BLaER1 treated with 17β-estradiol and CSF1 and Interleukin-3, amounts not matched to agents 10 nM and 100 nM (cell line): ENCODE measurements around the gene FBXO48.
A peak's percentile ranks its signal among the peaks of the same experiment; 100 is the strongest.

ENCODE experiments used
- H3K27ac ChIP-seq, 11 experiments: shearing (Covaris generic); formaldehyde crosslinking; 2 replicates each; pipeline ENCODE4 v1.8.1; 2022
- H3K27me3 ChIP-seq, 11 experiments: shearing (Covaris generic); formaldehyde crosslinking; 2 replicates each; pipeline ENCODE4 v1.8.1; 2022
- H3K36me3 ChIP-seq, 11 experiments: shearing (Covaris generic); formaldehyde crosslinking; 2 replicates each; pipeline ENCODE4 v1.8.1; 2022
- H3K4me1 ChIP-seq, 10 experiments: shearing (Covaris generic); formaldehyde crosslinking; 2 replicates each; pipeline ENCODE4 v1.8.1; 2022
- H3K4me2 ChIP-seq, 11 experiments: shearing (Covaris generic); formaldehyde crosslinking; 2 replicates each; pipeline ENCODE4 v1.8.1; 2022
- H3K4me3 ChIP-seq, 10 experiments: shearing (Covaris generic); formaldehyde crosslinking; 2 replicates each; pipeline ENCODE4 v1.8.1; 2022
- H3K9ac ChIP-seq, 11 experiments: shearing (Covaris generic); formaldehyde crosslinking; 2 replicates each; pipeline ENCODE4 v1.8.1; 2022
- H3K9me3 ChIP-seq, 11 experiments: shearing (Covaris generic); formaldehyde crosslinking; replicated peaks in 1 of 11; 2 replicates each; pipeline ENCODE4 v1.8.1; 2022
- H4K20me1 ChIP-seq, 11 experiments: shearing (Covaris generic); formaldehyde crosslinking; 2 replicates each; pipeline ENCODE4 v1.8.1; 2022
- Cebpa-rat ChIP-seq, 11 experiments: shearing (Covaris generic); IDR thresholded peaks; 2 replicates each; pipeline ENCODE4 v1.8.1; 2022

Gene FBXO48

GRCh38 chr2:68467077-68467960 lies at the start of gene FBXO48, which contains the start of gene APLF:
Gene FBXO48, minus strand, starts transcription at chr2:68467294. Its CDS starts 2,149 bp downstream, at chr2:68465145.
Gene APLF, plus strand, starts transcription at chr2:68467585. Its CDS starts 147 bp downstream, at chr2:68467732.
- no peaks in the 10 kb centered on the region for H3K27me3 ChIP-seq
- peak within 1 kb of the TSS; percentile 90 to 98 (median 95) for H3K4me2 ChIP-seq
- peak within 1 kb of the TSS; percentile 87 to 95 (median 91) for H3K27ac ChIP-seq
- H3K9me3 ChIP-seq, result no peaks in the 10 kb centered on the region
- no peaks in the 10 kb centered on the region; a peak in 1 of 22 replicates for H3K36me3 ChIP-seq
- no peaks in the 10 kb centered on the region for H4K20me1 ChIP-seq
- peak within 1 kb of the TSS; percentile 90 to 95 (median 94) for H3K9ac ChIP-seq
- H3K4me3 ChIP-seq, result peak within 1 kb of the TSS; percentile 70 to 92 (median 86)
- H3K4me1 ChIP-seq, result peaks cover 18 to 39% (median 22%) of the 10 kb centered on the region in 10 experiments
- peak in 10 of 11 experiments; percentile 6 to 93 (median 68); a peak in 16 of 22 replicates for TF ChIP-seq Cebpa-rat (IDR thresholded peaks at IDR 0.05)

GRCh38 chr2:68516051-68516955 lies 49.2 kb upstream of the FBXO48 start:
- Histone ChIP-seq H3K36me3 (peaks cover 0 to 6% (median 0%) of the 10 kb centered on the region in 11 experiments; a peak in 2 of 22 replicates), H4K20me1 (no peaks in the 10 kb centered on the region), H3K9me3 (peaks cover 0 to 9% (median 0%) of the 10 kb centered on the region in 11 experiments; a peak in 6 of 22 replicates), H3K9ac (no peak overlapping the region), H3K4me3 (no peak overlapping the region), H3K4me1 (peaks cover 0 to 21% (median 11%) of the 10 kb centered on the region in 10 experiments; a peak in 9 of 20 replicates), H3K27ac (no peak overlapping the region), H3K27me3 (no peaks in the 10 kb centered on the region), H3K4me2 (no peak overlapping the region)
- TF ChIP-seq Cebpa-rat (IDR thresholded peaks at IDR 0.05), result no peak

GRCh38 chr2:68514316-68514929 lies 47.3 kb upstream of the FBXO48 start:
- no peaks in the 10 kb centered on the region for H4K20me1 ChIP-seq
- H3K9me3 ChIP-seq, result peaks cover 0 to 9% (median 0%) of the 10 kb centered on the region in 11 experiments; a peak in 9 of 22 replicates
- no peak overlapping the region for H3K9ac ChIP-seq
- no peak overlapping the region for H3K4me2 ChIP-seq
- no peak overlapping the region for H3K27ac ChIP-seq
- no peaks in the 10 kb centered on the region for H3K27me3 ChIP-seq
- H3K36me3 ChIP-seq, result peaks cover 0 to 6% (median 0%) of the 10 kb centered on the region in 11 experiments; a peak in 1 of 22 replicates
- no peak overlapping the region for H3K4me3 ChIP-seq
- TF ChIP-seq Cebpa-rat (IDR thresholded peaks at IDR 0.05), result no peak
- H3K4me1 ChIP-seq, result peaks cover 0 to 21% (median 11%) of the 10 kb centered on the region in 10 experiments; a peak in 9 of 20 replicates

- H3K27me3 ChIP-seq, result no peaks in the 10 kb centered on the region
- H3K4me3 ChIP-seq, result no peak overlapping the region
- H3K36me3 ChIP-seq, result peaks cover 0 to 6% (median 0%) of the 10 kb centered on the region in 11 experiments; a peak in 3 of 22 replicates
- H4K20me1 ChIP-seq, result no peaks in the 10 kb centered on the region
- H3K27ac ChIP-seq, result no peak overlapping the region
- H3K4me2 ChIP-seq, result peak overlapping the region in 6 of 11 experiments; percentile 17 to 52 (median 26); a peak in 9 of 22 replicates
- peaks cover 5 to 17% (median 6%) of the 10 kb centered on the region in 11 experiments; a peak in 19 of 22 replicates for H3K9me3 ChIP-seq
- H3K9ac ChIP-seq, result no peak overlapping the region
- H3K4me1 ChIP-seq, result peaks cover 0 to 21% (median 11%) of the 10 kb centered on the region in 10 experiments; a peak in 9 of 20 replicates
- no peak for TF ChIP-seq Cebpa-rat (IDR thresholded peaks at IDR 0.05)
These were observed 45.9 kb upstream of the FBXO48 start for GRCh38 chr2:68512966-68513365.

- no peaks in the 10 kb centered on the region for H4K20me1 ChIP-seq
- no peak for TF ChIP-seq Cebpa-rat (IDR thresholded peaks at IDR 0.05)
- H3K36me3 ChIP-seq, result peaks cover 0 to 6% (median 0%) of the 10 kb centered on the region in 11 experiments; a peak in 3 of 22 replicates
- H3K9ac ChIP-seq, result no peak overlapping the region
- H3K27me3 ChIP-seq, result no peaks in the 10 kb centered on the region
- peaks cover 0 to 21% (median 11%) of the 10 kb centered on the region in 10 experiments; a peak in 9 of 20 replicates for H3K4me1 ChIP-seq
- peaks cover 5 to 17% (median 6%) of the 10 kb centered on the region in 11 experiments; a peak in 19 of 22 replicates for H3K9me3 ChIP-seq
- no peak overlapping the region for H3K4me3 ChIP-seq
- H3K27ac ChIP-seq, result no peak overlapping the region
- peak overlapping the region in 6 of 11 experiments; percentile 17 to 52 (median 26); a peak in 10 of 22 replicates for H3K4me2 ChIP-seq
These were observed 45.2 kb upstream of the FBXO48 start for GRCh38 chr2:68512326-68512725.

GRCh38 chr2:68506170-68506569 lies 39.1 kb upstream of the FBXO48 start:
- Histone ChIP-seq H3K4me1 (peaks cover 0 to 7% (median 0%) of the 10 kb centered on the region in 10 experiments; a peak in 4 of 20 replicates), H3K9me3 (peaks cover 0 to 12% (median 6%) of the 10 kb centered on the region in 11 experiments; a peak in 16 of 22 replicates), H3K36me3 (peaks cover 0 to 8% (median 0%) of the 10 kb centered on the region in 11 experiments; a peak in 4 of 22 replicates), H3K4me3 (no peak overlapping the region), H3K9ac (no peak overlapping the region), H3K4me2 (peak overlapping the region in 6 of 11 experiments; percentile 6 to 35 (median 16); a peak in 6 of 22 replicates), H3K27ac (no peak overlapping the region), H4K20me1 (no peaks in the 10 kb centered on the region), H3K27me3 (no peaks in the 10 kb centered on the region)
- TF ChIP-seq Cebpa-rat (IDR thresholded peaks at IDR 0.05), result no peak

- TF ChIP-seq Cebpa-rat (IDR thresholded peaks at IDR 0.05), result no peak
- H3K4me3 ChIP-seq, result no peak overlapping the region
- H4K20me1 ChIP-seq, result no peaks in the 10 kb centered on the region
- H3K36me3 ChIP-seq, result peaks cover 0 to 8% (median 0%) of the 10 kb centered on the region in 11 experiments; a peak in 4 of 22 replicates
- no peaks in the 10 kb centered on the region for H3K27me3 ChIP-seq
- no peak overlapping the region for H3K9ac ChIP-seq
- peak overlapping the region in 5 of 11 experiments; percentile 6 to 35 (median 20); a peak in 6 of 22 replicates for H3K4me2 ChIP-seq
- peaks cover 0 to 7% (median 0%) of the 10 kb centered on the region in 10 experiments; a peak in 4 of 20 replicates for H3K4me1 ChIP-seq
- H3K9me3 ChIP-seq, result peaks cover 0 to 12% (median 6%) of the 10 kb centered on the region in 11 experiments; a peak in 16 of 22 replicates
- no peak overlapping the region for H3K27ac ChIP-seq
These were observed 38.6 kb upstream of the FBXO48 start for GRCh38 chr2:68505603-68506159.
